ENCODE data around the gene TXN.
"Not testable (repeated sequence)": the region's sequence is repeated elsewhere in the genome, so short reads cannot be mapped to it uniquely, and the experiment has no call there.

Gene TXN

GRCh38 chr9:110257956-110258355, 1.6 kb upstream of the TXN start:
- DNase-seq (ENCODE audit: low read depth in 2 of 3, low spot score in 1 of 3) = no peak

- DNase-seq (ENCODE audit: low read depth in 2 of 3, low spot score in 1 of 3) = peak in 1 of 3 donors; percentile 6
These were observed 962 bp upstream of the TXN start for GRCh38 chr9:110257097-110257841.

- DNase-seq (ENCODE audit: low read depth in 2 of 3, low spot score in 1 of 3) = peak; percentile 41 to 59 (median 45)
These were observed 586 bp downstream of the TXN start for GRCh38 chr9:110255463-110256379.

GRCh38 chr9:110255034-110255462, 1.3 kb downstream of the TXN start:
- no peak for DNase-seq (ENCODE audit: low read depth in 2 of 3, low spot score in 1 of 3)

GRCh38 chr9:110254500-110254899, 1.8 kb downstream of the TXN start:
- no peak for DNase-seq (ENCODE audit: low read depth in 2 of 3, low spot score in 1 of 3)

GRCh38 chr9:110252509-110253139, 3.7 kb downstream of the TXN start:
- no peak for DNase-seq (ENCODE audit: low read depth in 2 of 3, low spot score in 1 of 3)

- DNase-seq (ENCODE audit: low read depth in 2 of 3, low spot score in 1 of 3) = not testable (repeated sequence)
These were observed 4.5 kb downstream of the TXN start for GRCh38 chr9:110251770-110252169.

- no peak for DNase-seq (ENCODE audit: low read depth in 2 of 3, low spot score in 1 of 3)
These were observed 5.1 kb downstream of the TXN start for GRCh38 chr9:110251212-110251611.

- no peak for DNase-seq (ENCODE audit: low read depth in 2 of 3, low spot score in 1 of 3)
These were observed 6.7 kb downstream of the TXN start for GRCh38 chr9:110249603-110250002.

GRCh38 chr9:110248361-110248760, 7.9 kb downstream of the TXN start:
- DNase-seq (ENCODE audit: low read depth in 2 of 3, low spot score in 1 of 3) = no peak

- DNase-seq (ENCODE audit: low read depth in 2 of 3, low spot score in 1 of 3) = no peak
These were observed 10.1 kb downstream of the TXN start for GRCh38 chr9:110246214-110246613.

- no peak for DNase-seq (ENCODE audit: low read depth in 2 of 3, low spot score in 1 of 3)
These were observed 11.7 kb downstream of the TXN start for GRCh38 chr9:110244616-110245015.

- DNase-seq (ENCODE audit: low read depth in 2 of 3, low spot score in 1 of 3) = no peak
These were observed 14.4 kb downstream of the TXN start for GRCh38 chr9:110241858-110242321.

- DNase-seq (ENCODE audit: low read depth in 2 of 3, low spot score in 1 of 3) = no peak
These were observed 14.9 kb downstream of the TXN start for GRCh38 chr9:110241260-110241857.

- no peak for DNase-seq (ENCODE audit: low read depth in 2 of 3, low spot score in 1 of 3)
These were observed 16.1 kb downstream of the TXN start for GRCh38 chr9:110240198-110240597.

GRCh38 chr9:110228321-110228720, 28.0 kb downstream of the TXN start:
- DNase-seq (ENCODE audit: low read depth in 2 of 3, low spot score in 1 of 3) = no peak

GRCh38 chr9:110224583-110224982, 31.7 kb downstream of the TXN start:
- DNase-seq (ENCODE audit: low read depth in 2 of 3, low spot score in 1 of 3) = no peak

- no peak for DNase-seq (ENCODE audit: low read depth in 2 of 3, low spot score in 1 of 3)
These were observed 35.5 kb downstream of the TXN start for GRCh38 chr9:110220809-110221208.

- no peak for DNase-seq (ENCODE audit: low read depth in 2 of 3, low spot score in 1 of 3)
These were observed 38.6 kb downstream of the TXN start for GRCh38 chr9:110217656-110218099.

GRCh38 chr9:110214586-110215355, 41.5 kb downstream of the TXN start:
- DNase-seq (ENCODE audit: low read depth in 2 of 3, low spot score in 1 of 3) = no peak

Data from stimulated activated CD4-positive, alpha-beta T cell treated with anti-CD3 and anti-CD28 coated beads, Interleukin-12 subunit alpha, Interleukin-12 subunit beta, amount 100 ng/mL, for 48 hours (primary cell).